Neural crest cell (in vitro differentiated cells): ENCODE results near the gene GPC6. TPM values are rescaled to one million over a fixed set of nuclear protein-coding genes. Genes with fewer than 3 reads are reported as not detected.

ENCODE experiments used
- DNase-seq: peaks from one replicate; pipeline ENCODE4 v3.0.0; 2021; ENCODE audit warnings: low read depth, mixed read lengths, low spot score
- H3K27ac Mint-ChIP-seq: one replicate; pipeline ENCODE4 v1.8.0; 2021; ENCODE audit warnings: mild to moderate bottlenecking, mixed read lengths; ENCODE audit not compliant: unreplicated experiment
- H3K27me3 Mint-ChIP-seq: 2 replicates; pipeline ENCODE4 v1.8.0; 2021; ENCODE audit warnings: low read depth, mild to moderate bottlenecking, mixed read lengths
- H3K36me3 Mint-ChIP-seq: 2 replicates; pipeline ENCODE4 v1.8.0; 2021; ENCODE audit warnings: low read depth, mild to moderate bottlenecking, mixed read lengths
- H3K4me1 Mint-ChIP-seq: 2 replicates; pipeline ENCODE4 v1.8.0; 2021; ENCODE audit warnings: mixed read lengths
- H3K4me3 Mint-ChIP-seq: one replicate; pipeline ENCODE4 v1.8.0; 2021; ENCODE audit warnings: mild to moderate bottlenecking, mixed read lengths
- H3K9me3 Mint-ChIP-seq: 2 replicates; pipeline ENCODE4 v1.8.0; 2021; ENCODE audit warnings: mixed read lengths
- total RNA-seq: library from RNA; stranded (reverse); gene quantifications from 2 replicates; pipeline ENCODE4 v1.2.1, GENCODE V29; 2021
- TF ChIP-seq, protein P1 (sequence below): fragments of 200-600 bp; sonication (generic); conservative IDR thresholded peaks from 2 replicates; pipeline ENCODE4 v1.5.0; 2021; ENCODE audit warnings: antibody characterized with exemption, mild to moderate bottlenecking

Gene GPC6
- total RNA-seq, 1 donor from 2014 or later = 13.4 TPM

DNA sequence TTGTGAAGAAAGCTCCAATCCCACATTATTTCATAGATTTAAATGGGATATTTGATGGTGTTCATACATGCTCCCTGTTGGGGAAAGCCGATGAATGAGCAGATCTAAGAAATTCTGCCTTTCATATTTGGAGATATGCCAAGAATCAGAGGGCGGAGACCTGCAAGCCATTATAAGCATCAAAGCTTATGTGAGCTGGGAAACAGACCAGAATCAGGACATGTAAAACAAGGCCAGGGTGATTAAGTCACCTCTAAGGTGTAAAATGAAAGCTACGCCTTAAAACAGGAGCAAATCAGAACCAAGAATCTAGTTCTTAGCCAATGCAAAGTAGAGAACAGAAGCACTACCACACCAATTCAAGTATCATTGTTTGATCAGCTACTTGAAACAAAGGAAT, 860.5 kb downstream of the GPC6 start:
- TF ChIP-seq, protein P1, sequence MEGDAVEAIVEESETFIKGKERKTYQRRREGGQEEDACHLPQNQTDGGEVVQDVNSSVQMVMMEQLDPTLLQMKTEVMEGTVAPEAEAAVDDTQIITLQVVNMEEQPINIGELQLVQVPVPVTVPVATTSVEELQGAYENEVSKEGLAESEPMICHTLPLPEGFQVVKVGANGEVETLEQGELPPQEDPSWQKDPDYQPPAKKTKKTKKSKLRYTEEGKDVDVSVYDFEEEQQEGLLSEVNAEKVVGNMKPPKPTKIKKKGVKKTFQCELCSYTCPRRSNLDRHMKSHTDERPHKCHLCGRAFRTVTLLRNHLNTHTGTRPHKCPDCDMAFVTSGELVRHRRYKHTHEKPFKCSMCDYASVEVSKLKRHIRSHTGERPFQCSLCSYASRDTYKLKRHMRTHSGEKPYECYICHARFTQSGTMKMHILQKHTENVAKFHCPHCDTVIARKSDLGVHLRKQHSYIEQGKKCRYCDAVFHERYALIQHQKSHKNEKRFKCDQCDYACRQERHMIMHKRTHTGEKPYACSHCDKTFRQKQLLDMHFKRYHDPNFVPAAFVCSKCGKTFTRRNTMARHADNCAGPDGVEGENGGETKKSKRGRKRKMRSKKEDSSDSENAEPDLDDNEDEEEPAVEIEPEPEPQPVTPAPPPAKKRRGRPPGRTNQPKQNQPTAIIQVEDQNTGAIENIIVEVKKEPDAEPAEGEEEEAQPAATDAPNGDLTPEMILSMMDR = no peak
- Mint-ChIP-seq H3K4me1 (no peaks in the 10 kb centered on the region), H3K9me3 (no peaks in the 10 kb centered on the region), H3K36me3 (peaks cover 2% of the 10 kb centered on the region), H3K27ac (no peak overlapping the region), H3K4me3 (no peak overlapping the region), H3K27me3 (no peaks in the 10 kb centered on the region)
- no peak for DNase-seq

DNA sequence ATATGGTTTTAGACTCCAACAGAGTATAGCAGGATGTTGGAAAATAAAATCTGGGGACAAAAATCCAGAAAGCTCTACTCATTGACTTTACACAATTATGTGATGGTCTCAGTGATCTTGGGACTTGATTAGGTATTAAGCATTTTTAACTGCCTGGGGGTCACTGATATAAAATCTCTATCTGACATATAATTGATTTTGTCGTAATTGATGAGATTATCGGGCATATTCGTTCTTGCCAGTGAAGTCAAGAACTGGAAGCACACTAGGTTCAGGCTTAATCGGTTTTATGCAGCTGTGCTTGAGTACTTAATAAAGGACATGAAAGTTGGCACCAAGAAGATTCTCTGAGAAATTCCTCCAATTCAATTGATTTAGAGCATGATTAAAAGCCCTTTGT, 862.1 kb downstream of the GPC6 start:
- no peaks in the 10 kb centered on the region for H3K4me1 Mint-ChIP-seq
- H3K36me3 Mint-ChIP-seq = peaks cover 5% of the 10 kb centered on the region
- no peak overlapping the region for H3K27ac Mint-ChIP-seq
- no peak for DNase-seq
- peaks cover 5% of the 10 kb centered on the region for H3K9me3 Mint-ChIP-seq
- TF ChIP-seq, protein P1 = no peak
- H3K27me3 Mint-ChIP-seq = no peaks in the 10 kb centered on the region
- no peak overlapping the region for H3K4me3 Mint-ChIP-seq

DNA sequence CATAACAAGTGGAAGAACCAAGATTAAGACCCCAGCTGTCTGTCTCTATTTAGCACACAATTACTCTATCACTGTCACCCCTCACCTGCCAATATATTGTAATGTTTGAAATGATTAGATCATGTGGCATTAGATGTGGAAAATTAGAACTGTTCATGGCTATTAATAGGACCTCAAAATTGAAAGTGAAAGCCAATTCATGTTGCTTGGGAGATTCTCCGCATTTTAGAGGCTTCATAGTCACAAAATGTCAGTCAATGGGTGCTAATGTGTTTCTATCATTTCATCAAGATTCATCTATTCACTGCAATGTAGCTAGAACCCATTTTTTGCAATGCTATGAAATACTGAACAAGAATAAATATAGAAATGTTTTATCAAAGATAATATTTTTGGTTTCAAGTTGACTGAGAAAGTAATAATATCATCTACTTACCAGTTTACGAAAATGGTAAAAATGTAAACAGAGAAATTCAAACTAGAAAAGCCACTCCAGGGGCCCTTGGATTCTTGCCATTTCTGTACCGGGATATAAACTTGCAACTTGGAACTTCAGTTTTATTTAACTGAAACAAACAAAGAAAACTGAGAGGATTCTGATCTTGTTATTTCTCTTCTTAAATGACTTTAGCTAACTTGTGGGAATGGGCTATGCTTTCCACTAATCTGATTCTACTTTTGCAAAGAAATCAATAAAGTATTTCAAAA, 864.3 kb downstream of the GPC6 start:
- H3K27me3 Mint-ChIP-seq = no peaks in the 10 kb centered on the region
- TF ChIP-seq, protein P1 = no peak
- H3K4me1 Mint-ChIP-seq = no peaks in the 10 kb centered on the region
- peaks cover 5% of the 10 kb centered on the region for H3K9me3 Mint-ChIP-seq
- no peak overlapping the region for H3K27ac Mint-ChIP-seq
- DNase-seq = no peak
- H3K4me3 Mint-ChIP-seq = no peak overlapping the region
- peaks cover 3% of the 10 kb centered on the region for H3K36me3 Mint-ChIP-seq

DNA sequence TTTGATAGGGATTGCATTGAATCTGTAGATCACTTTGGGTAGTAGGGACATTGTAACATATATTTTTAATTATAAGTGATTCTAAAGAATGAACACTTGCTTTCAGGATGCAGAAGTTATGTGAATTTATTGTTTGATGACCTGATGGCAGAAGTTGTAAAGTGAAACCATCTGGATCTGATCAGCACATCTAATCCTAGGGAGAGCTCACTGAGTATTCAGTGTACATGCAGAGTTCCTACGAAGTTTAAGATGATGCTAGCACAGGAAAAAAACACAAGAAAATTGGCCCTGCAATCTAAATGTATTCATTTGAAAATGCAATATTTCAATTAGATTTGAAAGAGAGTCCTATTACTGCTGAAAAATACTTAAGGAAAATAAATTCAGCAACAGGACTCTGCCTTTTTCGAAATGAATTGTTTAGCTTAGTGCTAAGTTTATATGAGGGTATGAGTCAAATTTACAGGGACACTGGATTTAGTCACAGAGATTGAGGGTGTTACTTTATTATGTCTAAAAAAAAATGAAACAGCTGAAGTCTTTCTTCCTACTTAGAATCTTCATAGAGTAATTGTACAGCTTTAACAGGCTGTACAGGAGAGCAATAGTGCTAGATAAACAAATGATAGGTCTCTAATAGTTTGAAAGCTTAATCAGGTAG, 867.2 kb downstream of the GPC6 start:
- TF ChIP-seq, protein P1 = no peak
- no peak overlapping the region for H3K4me3 Mint-ChIP-seq
- H3K36me3 Mint-ChIP-seq = peaks cover 3% of the 10 kb centered on the region
- DNase-seq = no peak
- H3K27me3 Mint-ChIP-seq = no peaks in the 10 kb centered on the region
- no peaks in the 10 kb centered on the region for H3K4me1 Mint-ChIP-seq
- H3K9me3 Mint-ChIP-seq = peaks cover 7% of the 10 kb centered on the region
- no peak overlapping the region for H3K27ac Mint-ChIP-seq

DNA sequence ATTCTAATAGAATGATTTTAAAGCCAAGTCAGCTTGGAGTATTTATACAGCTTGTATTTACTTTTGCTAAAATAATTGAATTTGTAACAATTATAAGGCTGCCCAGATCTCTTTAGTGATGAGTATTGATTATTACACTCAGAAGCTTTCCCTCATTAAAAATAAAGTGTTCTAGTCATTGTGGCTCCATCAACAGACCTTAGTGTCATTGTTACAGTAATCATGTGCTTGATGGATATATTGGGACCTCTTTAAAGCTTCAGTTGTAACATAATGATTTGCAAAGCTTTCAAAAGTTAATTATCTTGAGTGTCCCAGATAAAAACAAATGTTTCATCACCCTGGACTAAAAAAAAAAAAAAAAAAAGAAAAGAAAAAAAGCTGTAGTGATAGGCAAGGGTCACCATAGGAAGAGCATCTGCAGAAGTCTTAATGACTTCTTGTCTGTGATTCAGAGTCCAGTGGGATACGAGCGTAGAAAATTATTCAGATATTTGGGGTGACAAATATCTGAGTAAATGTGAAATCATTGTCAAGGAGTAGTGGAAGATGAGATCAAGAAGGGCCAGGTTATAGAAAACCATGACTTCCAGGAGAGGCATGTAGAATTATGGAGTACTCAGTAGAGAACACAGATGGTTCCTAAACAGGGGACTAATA, 883.2 kb downstream of the GPC6 start:
- H3K4me1 Mint-ChIP-seq = peaks cover 13% of the 10 kb centered on the region
- H3K27ac Mint-ChIP-seq = no peak overlapping the region
- no peak for DNase-seq
- H3K27me3 Mint-ChIP-seq = no peaks in the 10 kb centered on the region
- H3K9me3 Mint-ChIP-seq = peaks cover 4% of the 10 kb centered on the region
- H3K36me3 Mint-ChIP-seq = no peaks in the 10 kb centered on the region
- H3K4me3 Mint-ChIP-seq = no peak overlapping the region
- TF ChIP-seq, protein P1 = no peak
